Fibroblast of lung (primary cell): ENCODE measurements around the gene TSPYL2. TPM values are rescaled to one million over a fixed set of nuclear protein-coding genes. Genes with fewer than 3 reads are reported as not detected.

Source experiments
- DNase-seq, 2 donors: peaks; one replicate each; pipeline versions ENCODE4 v3.0.0 to v3.0.0-alpha.2; 2010; ENCODE audit warnings: low read depth in 2 of 2
- H2AFZ ChIP-seq: 2 replicates; pipeline ENCODE4 v1.5.1; 2012; ENCODE audit warnings: low read length, control low read depth, inconsistent platforms
- H3K27ac ChIP-seq: 2 replicates; pipeline ENCODE4 v1.5.1; 2011; ENCODE audit warnings: low read length, control low read depth; ENCODE audit not compliant: insufficient read depth
- H3K27me3 ChIP-seq: 2 replicates; pipeline ENCODE4 v1.5.1; 2011; ENCODE audit warnings: mild to moderate bottlenecking, low read length; ENCODE audit not compliant: control insufficient read depth, insufficient read depth
- H3K36me3 ChIP-seq: 2 replicates; pipeline ENCODE4 v1.5.1; 2011; ENCODE audit warnings: low read length; ENCODE audit not compliant: control insufficient read depth, insufficient read depth
- H3K4me1 ChIP-seq: 2 replicates; pipeline ENCODE4 v1.5.1; 2011; ENCODE audit warnings: low read length; ENCODE audit not compliant: control insufficient read depth, insufficient read depth; ENCODE audit errors: extremely low read depth
- H3K4me2 ChIP-seq: 2 replicates; pipeline ENCODE4 v1.5.1; 2011; ENCODE audit warnings: low read length, control low read depth; ENCODE audit not compliant: insufficient read depth; ENCODE audit errors: extremely low read depth
- H3K4me3 ChIP-seq, 4 experiments: fragments of 200-600 bp in 1 of 4; sonication (generic) in 1 of 4; replicated peaks in 1 of 4; 2 replicates each; pipeline ENCODE4 v1.5.1; 2011 to 2016; ENCODE audit warnings: low read length in 4 of 4, low read depth in 3 of 4, mild to moderate bottlenecking in 3 of 4, control low read depth in 2 of 4, inconsistent platforms in 1 of 4, mixed read lengths in 1 of 4; ENCODE audit not compliant: insufficient read depth in 1 of 4; ENCODE audit errors: control extremely low read depth in 1 of 4
- H3K79me2 ChIP-seq: 2 replicates; pipeline ENCODE4 v1.5.1; 2012; ENCODE audit warnings: mild to moderate bottlenecking, low read length, inconsistent platforms; ENCODE audit not compliant: control insufficient read depth, insufficient read depth
- H3K9ac ChIP-seq: 2 replicates; pipeline ENCODE4 v1.5.1; 2011; ENCODE audit warnings: mild to moderate bottlenecking, low read length, control low read depth; ENCODE audit not compliant: insufficient read depth
- H3K9me3 ChIP-seq: 2 replicates; pipeline ENCODE4 v1.5.1; 2012; ENCODE audit warnings: low read depth, low read length; ENCODE audit not compliant: control insufficient read depth, insufficient read depth
- H4K20me1 ChIP-seq: 2 replicates; pipeline ENCODE4 v1.5.1; 2011; ENCODE audit warnings: low read length; ENCODE audit not compliant: control insufficient read depth, insufficient read depth; ENCODE audit errors: extremely low read depth
- EZH2 ChIP-seq: IDR thresholded peaks from 2 replicates; pipeline ENCODE4 v1.5.1; 2012; ENCODE audit warnings: low read length, control low read depth, mild to moderate bottlenecking; ENCODE audit errors: missing control alignments
- polyA plus RNA-seq, 2 donors: library from polyadenylated mRNA; depleted of rRNA in 1 of 2; stranded (reverse) in 1 of 2; unstranded in 1 of 2; fragments of >200 nt; gene quantifications; 2 replicates each; pipeline ENCODE4 v1.2.1, GENCODE V29; 2011 to 2012; ENCODE audit warnings: missing spikeins in 1 of 2
- total RNA-seq: library from RNA; depleted of rRNA; stranded (reverse); fragments of >200 nt; gene quantifications from 2 replicates; pipeline ENCODE4 v1.2.1, GENCODE V29; 2014
- TF ChIP-seq, protein P1 (sequence below), 2 donors: IDR thresholded peaks in 1 of 2; conservative IDR thresholded peaks in 1 of 2; 1 replicate in 1 of 2; 2 replicates in 1 of 2; pipeline ENCODE4 v1.5.1; 2011 to 2012; ENCODE audit warnings: low read length in 2 of 2, control low read depth in 1 of 2, inconsistent platforms in 1 of 2, low read depth in 1 of 2, mild to moderate bottlenecking in 1 of 2

TSPYL2 gene
- total and polyA plus RNA-seq, 2 donors (not counting 1 experiment from before 2014, with no cell fraction given): 10.2 to 21.0 TPM

DNA sequence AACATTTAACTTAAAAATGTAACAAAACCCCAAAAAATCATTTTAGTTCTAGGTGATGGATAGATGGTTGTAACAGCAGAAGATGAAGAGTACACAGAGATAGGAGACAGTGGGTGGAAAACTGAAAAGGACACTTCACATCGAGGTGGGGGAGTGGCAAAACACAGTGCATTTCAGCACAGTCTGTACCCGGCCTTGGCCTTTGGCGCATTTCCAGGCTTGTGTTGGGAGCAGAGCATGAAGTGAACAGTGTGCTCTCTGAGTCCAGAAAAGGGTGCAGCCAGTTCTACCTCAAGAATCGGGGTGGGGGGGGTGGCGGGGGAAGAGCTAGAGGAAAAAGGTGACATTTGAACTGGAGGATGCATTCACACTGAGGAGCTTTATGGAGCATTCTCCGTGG, 4.3 kb downstream of the TSPYL2 start:
- Histone ChIP-seq H3K4me2 (no peak overlapping the region), H3K9ac (no peak overlapping the region), H3K79me2 (no peaks in the 10 kb centered on the region), H3K9me3 (no peaks in the 10 kb centered on the region), H2AFZ (no peak overlapping the region), H3K4me3 (no peak overlapping the region), H3K4me1 (peaks cover 4% of the 10 kb centered on the region), H3K27me3 (no peaks in the 10 kb centered on the region), H3K36me3 (peaks cover 10% of the 10 kb centered on the region), H3K27ac (no peak overlapping the region), H4K20me1 (peaks cover 2% of the 10 kb centered on the region)
- DNase-seq: no peak
- TF ChIP-seq, protein P1, sequence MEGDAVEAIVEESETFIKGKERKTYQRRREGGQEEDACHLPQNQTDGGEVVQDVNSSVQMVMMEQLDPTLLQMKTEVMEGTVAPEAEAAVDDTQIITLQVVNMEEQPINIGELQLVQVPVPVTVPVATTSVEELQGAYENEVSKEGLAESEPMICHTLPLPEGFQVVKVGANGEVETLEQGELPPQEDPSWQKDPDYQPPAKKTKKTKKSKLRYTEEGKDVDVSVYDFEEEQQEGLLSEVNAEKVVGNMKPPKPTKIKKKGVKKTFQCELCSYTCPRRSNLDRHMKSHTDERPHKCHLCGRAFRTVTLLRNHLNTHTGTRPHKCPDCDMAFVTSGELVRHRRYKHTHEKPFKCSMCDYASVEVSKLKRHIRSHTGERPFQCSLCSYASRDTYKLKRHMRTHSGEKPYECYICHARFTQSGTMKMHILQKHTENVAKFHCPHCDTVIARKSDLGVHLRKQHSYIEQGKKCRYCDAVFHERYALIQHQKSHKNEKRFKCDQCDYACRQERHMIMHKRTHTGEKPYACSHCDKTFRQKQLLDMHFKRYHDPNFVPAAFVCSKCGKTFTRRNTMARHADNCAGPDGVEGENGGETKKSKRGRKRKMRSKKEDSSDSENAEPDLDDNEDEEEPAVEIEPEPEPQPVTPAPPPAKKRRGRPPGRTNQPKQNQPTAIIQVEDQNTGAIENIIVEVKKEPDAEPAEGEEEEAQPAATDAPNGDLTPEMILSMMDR (conservative IDR thresholded peaks at IDR 0.05 in 1 of 2, IDR thresholded peaks at IDR 0.05 in 1 of 2; ENCODE audit: low read depth in 1 of 2, low read length in 2 of 2): no peak
- TF ChIP-seq EZH2: no peak

DNA sequence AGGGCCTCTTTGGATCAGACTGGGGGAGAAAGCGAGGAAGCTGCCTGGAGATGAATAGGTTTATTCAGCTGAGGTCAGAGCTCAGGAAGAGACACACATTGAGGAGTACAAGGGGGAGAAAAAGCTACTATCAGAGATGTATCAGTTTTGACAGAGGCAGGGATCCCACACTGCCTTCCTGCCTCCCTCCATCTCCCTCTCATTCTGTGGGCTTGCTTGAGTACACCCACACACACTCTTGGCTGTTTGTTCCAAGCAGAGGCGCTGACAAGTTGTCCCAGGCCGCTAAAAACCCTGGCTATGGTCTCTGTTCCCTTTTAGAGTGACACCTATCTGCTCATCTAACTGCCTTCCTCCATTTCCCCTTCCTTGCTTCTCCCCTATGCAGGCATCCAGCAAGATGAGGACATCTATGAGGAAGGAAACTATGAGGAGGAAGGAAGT, 5.2 kb downstream of the TSPYL2 start:
- Histone ChIP-seq H3K27me3 (no peaks in the 10 kb centered on the region), H3K27ac (no peak overlapping the region), H3K79me2 (no peaks in the 10 kb centered on the region), H4K20me1 (peaks cover 2% of the 10 kb centered on the region), H3K9me3 (no peaks in the 10 kb centered on the region), H3K36me3 (peaks cover 10% of the 10 kb centered on the region), H3K9ac (no peak overlapping the region), H3K4me3 (no peak overlapping the region), H3K4me1 (peaks cover 4% of the 10 kb centered on the region), H3K4me2 (no peak overlapping the region), H2AFZ (no peak overlapping the region)
- DNase-seq: no peak
- TF ChIP-seq, protein P1 (conservative IDR thresholded peaks at IDR 0.05 in 1 of 2, IDR thresholded peaks at IDR 0.05 in 1 of 2; ENCODE audit: low read depth in 1 of 2, low read length in 2 of 2): no peak
- TF ChIP-seq EZH2: no peak

DNA sequence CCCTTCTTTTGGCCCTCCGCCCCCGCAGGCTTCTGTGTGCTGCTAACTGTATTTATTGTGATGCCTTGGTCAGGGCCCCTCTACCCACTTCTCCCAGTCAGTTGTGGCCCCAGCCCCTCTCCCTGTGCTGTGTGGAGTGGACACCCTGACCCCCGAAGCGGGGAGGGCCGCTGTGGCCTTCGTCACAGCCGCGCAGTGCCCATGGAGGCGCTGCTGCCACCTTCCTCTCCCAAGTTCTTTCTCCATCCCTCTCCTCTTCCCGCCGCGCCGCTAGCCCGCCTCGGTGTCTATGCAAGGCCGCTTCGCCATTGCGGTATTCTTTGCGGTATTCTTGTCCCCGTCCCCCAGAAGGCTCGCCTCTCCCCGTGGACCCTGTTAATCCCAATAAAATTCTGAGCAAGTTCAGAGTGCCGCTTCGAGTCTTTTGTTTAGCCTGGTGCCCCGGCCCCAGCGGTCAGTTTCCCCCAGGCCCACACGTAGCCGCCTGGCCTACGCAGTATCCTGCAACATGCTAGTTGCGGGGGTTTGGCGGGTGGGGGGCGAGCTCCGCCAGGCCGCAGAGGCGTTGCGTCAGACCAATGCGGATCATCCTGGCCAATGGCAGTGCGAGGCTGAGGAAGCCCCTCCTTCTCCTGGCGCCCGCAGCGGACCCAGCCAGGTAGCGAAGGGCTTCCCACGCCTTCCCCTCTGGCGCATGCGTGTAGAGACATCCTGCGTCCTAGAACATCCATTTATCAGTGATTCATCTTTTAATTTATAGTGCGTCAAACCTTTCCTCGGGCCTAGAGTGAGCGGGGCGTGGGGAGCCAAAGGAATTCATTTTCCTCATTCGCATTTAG, 6.2 kb downstream of the TSPYL2 start:
- no peaks in the 10 kb centered on the region for H3K9me3 ChIP-seq
- no peak overlapping the region for H2AFZ ChIP-seq
- peaks cover 4% of the 10 kb centered on the region for H3K4me1 ChIP-seq
- peaks cover 2% of the 10 kb centered on the region for H4K20me1 ChIP-seq
- DNase-seq: peak; percentile 74 to 85
- H3K9ac ChIP-seq: no peak overlapping the region
- no peaks in the 10 kb centered on the region for H3K27me3 ChIP-seq
- peak overlapping the region; percentile 15 to 72 (median 42) for H3K4me3 ChIP-seq
- no peak for TF ChIP-seq EZH2
- H3K36me3 ChIP-seq: peaks cover 10% of the 10 kb centered on the region
- H3K4me2 ChIP-seq: peak overlapping the region; percentile 60
- peak overlapping the region; percentile 53 for H3K27ac ChIP-seq
- H3K79me2 ChIP-seq: no peaks in the 10 kb centered on the region
